ENCODE results near the gene S100A14. TPM values are rescaled to one million over a fixed set of nuclear protein-coding genes. Genes with fewer than 3 reads are reported as not detected.

S100A14 gene
- total and polyA plus RNA-seq, 4 donors = 1.7 to 4.4 (median 3.3) TPM

- TF ChIP-seq RXRA (IDR thresholded peaks at IDR 0.05) = no peak
- no peak for TF ChIP-seq SP1 (IDR thresholded peaks at IDR 0.05)
- no peaks in the 10 kb centered on the region for H3K9me3 ChIP-seq (ENCODE audit: control insufficient read depth in 4 of 4, low read length in 3 of 4)
- H3K27ac ChIP-seq (ENCODE audit: low read depth in 1 of 2, low read length in 2 of 2) = no peak overlapping the region
- no peak overlapping the region for H3K4me3 ChIP-seq (ENCODE audit: low read depth in 1 of 3, low read length in 3 of 3)
- H3K36me3 ChIP-seq (ENCODE audit: control insufficient read depth in 4 of 4, insufficient read depth in 3 of 4, low read depth in 1 of 4, low read length in 3 of 4) = peaks cover 0 to 10% (median 5%) of the 10 kb centered on the region in 4 donors
- DNase-seq (ENCODE audit: low spot score) = no peak
- peaks cover 12 to 35% (median 25%) of the 10 kb centered on the region in 4 donors for H3K4me1 ChIP-seq (ENCODE audit: control insufficient read depth in 4 of 4, insufficient read depth in 4 of 4, low read length in 3 of 4)
- no peak overlapping the region for H3K9ac ChIP-seq (ENCODE audit: low read depth in 1 of 2, low read length in 2 of 2)
- H3K27me3 ChIP-seq (ENCODE audit: control insufficient read depth in 4 of 4, insufficient read depth in 4 of 4, low read length in 3 of 4) = no peaks in the 10 kb centered on the region
- 91% methylated on average over 8 of the region's 8 CpGs for WGBS
These were observed 8.7 kb downstream of the S100A14 start for GRCh38 chr1:153607381-153607780.

GRCh38 chr1:153606194-153606593 is 9.9 kb downstream of the S100A14 start:
- Histone ChIP-seq H3K27me3 (ENCODE audit: control insufficient read depth in 4 of 4, insufficient read depth in 4 of 4, low read length in 3 of 4) (no peaks in the 10 kb centered on the region), H3K9ac (ENCODE audit: low read depth in 1 of 2, low read length in 2 of 2) (no peak overlapping the region), H3K36me3 (ENCODE audit: control insufficient read depth in 4 of 4, insufficient read depth in 3 of 4, low read depth in 1 of 4, low read length in 3 of 4) (peaks cover 0 to 10% (median 5%) of the 10 kb centered on the region in 4 donors), H3K4me1 (ENCODE audit: control insufficient read depth in 4 of 4, insufficient read depth in 4 of 4, low read length in 3 of 4) (peaks cover 7 to 26% (median 21%) of the 10 kb centered on the region in 4 donors), H3K27ac (ENCODE audit: low read depth in 1 of 2, low read length in 2 of 2) (no peak overlapping the region), H3K4me3 (ENCODE audit: low read depth in 1 of 3, low read length in 3 of 3) (no peak overlapping the region), H3K9me3 (ENCODE audit: control insufficient read depth in 4 of 4, low read length in 3 of 4) (no peaks in the 10 kb centered on the region)
- WGBS = 95% methylated on average over 11 of the region's 11 CpGs
- DNase-seq (ENCODE audit: low spot score) = no peak
- TF ChIP-seq MAX (IDR thresholded peaks at IDR 0.05) (no peak), CTCF (IDR thresholded peaks at IDR 0.05; ENCODE audit: low read depth, low read length, missing input control) (no peak), TAF1 (conservative IDR thresholded peaks at IDR 0.05) (no peak), YY1 (IDR thresholded peaks at IDR 0.05) (no peak), HNF4G (IDR thresholded peaks at IDR 0.05) (no peak), GABPA (IDR thresholded peaks at IDR 0.05 in 1 of 2, conservative IDR thresholded peaks at IDR 0.05 in 1 of 2) (no peak), EGR1 (IDR thresholded peaks at IDR 0.05; ENCODE audit: low read depth in 2 of 2) (no peak), NR2F2 (IDR thresholded peaks at IDR 0.05) (no peak), REST (IDR thresholded peaks at IDR 0.05) (no peak), ATF3 (IDR thresholded peaks at IDR 0.05) (no peak), RXRA (IDR thresholded peaks at IDR 0.05) (no peak), JUND (IDR thresholded peaks at IDR 0.05) (no peak), HNF4A (conservative IDR thresholded peaks at IDR 0.05) (no peak)
